HG03066 (cell line): Measurements from ENCODE around the gene CDS2.
"Not testable (repeated sequence)": the region's sequence is repeated elsewhere in the genome, so short reads cannot be mapped to it uniquely, and the experiment has no call there.

ENCODE experiments used
- ATAC-seq: cut with Tn5 transposase; IDR thresholded peaks from one replicate; pipeline ENCODE4 v1.9.1; 2021; ENCODE audit warnings: low read depth; ENCODE audit not compliant: unreplicated experiment

The CDS2 gene

DNA sequence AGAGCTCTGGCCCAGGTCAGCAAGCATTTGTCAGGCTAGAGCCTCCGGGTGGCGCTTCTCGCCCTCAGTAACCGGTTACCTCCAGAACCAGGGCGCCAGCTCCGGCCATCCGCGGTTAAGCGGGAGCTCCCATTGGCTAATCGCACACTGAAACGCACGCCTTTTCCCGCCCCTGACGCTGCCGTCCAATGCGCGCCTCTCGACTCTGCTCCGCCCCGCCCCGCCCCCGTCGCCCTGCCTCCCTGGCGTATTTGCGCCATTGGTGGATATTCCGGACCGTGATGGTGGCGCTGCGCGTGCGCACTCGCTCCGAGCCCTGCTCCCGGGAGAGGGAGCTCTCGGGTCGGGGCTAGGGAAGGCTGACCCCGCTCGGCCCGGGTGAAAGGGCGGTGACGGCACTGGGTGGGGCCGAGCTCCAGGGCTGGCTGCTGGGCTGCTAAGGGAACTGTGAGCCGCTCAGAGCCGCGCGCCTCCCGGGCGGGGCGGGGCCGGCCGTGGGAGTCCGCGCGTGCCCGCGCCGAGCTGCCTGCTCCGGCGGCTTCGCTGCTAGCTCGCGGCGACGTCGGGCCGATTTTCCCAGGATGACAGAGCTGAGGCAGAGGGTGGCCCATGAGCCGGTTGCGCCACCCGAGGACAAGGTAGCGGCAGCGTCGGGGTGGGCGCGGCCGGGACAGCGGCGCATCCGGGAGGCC, at the start of gene CDS2:
TSS of gene CDS2 (plus strand) at position 497 of the 692 bp plus-strand sequence. CDS start at position 582, 85 bp downstream.
- peak; percentile 92 for ATAC-seq

GRCh38 chr20:5077761-5078387, 48.9 kb upstream of the CDS2 start:
- no peak for ATAC-seq

DNA sequence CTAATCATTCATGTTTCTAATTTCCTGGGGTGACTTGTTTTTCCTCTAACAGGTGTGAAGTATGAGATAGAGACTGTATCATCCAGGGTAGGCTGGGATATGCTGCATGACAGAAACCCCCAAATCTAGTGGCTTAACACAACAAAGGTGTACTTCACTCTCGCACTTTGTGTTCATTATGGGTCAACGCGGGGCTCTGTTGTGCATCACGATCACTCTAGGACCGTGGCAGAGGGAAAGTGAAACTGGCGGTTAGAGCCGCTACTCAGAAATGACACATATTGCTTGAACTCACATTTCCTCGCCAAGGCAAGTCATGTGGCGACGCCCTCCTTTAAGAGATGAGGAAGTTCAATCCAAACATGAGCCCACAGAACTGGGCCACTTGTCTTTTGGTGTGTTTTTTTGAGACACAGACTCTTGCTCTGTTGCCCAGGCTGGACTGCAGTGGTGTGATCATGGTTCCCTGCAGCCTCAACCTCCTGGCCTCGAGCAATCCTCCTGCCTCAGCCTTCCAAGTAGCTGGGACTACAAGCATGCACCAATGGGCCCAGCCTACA, 48.3 kb upstream of the CDS2 start:
- peak; percentile 97 for ATAC-seq

DNA sequence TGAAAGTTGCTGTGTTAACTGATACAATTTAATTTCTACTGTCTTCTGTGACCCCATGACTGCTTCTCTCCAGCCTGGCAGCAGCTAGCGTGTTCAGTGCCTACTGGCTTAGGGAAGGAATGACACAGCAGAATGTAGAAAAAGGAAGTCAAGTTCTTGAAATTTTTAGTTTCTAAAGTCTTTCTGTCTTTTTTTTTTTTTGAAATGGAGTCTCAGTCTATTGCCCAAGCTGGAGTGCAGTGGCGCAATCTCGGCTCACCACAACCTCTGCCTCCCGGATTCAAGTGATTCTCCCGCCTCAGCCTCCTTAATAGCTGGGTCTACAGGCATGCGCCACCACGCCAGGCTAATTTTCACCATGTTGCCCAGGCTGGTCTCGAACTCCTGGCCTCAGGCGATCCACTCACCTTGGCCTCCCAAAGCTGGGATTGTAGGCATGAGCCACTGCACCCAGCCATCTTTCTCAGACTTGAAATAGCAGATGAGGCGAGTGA, 46.4 kb upstream of the CDS2 start:
- no peak for ATAC-seq

- no peak for ATAC-seq
These were observed 41.4 kb upstream of the CDS2 start for GRCh38 chr20:5085380-5085779.

DNA sequence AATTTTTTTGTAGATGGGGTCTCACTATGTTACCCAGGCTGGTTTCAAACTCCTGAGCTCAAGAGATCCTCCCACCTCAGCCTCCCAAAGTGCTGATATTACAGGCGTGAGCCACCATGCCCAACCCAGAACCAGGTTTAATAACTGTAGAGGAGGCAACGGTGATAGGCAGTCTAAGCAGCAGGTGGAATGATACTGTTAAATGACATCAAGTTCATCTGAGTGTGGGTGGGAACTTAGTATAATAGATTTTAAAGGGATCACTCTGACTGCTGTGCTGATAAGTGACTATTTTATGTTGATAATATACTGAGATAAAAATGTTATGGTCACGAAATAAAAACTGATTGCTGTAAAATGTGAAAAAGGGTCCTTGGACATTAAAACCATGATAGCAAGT, 38.1 kb upstream of the CDS2 start:
- no peak for ATAC-seq

GRCh38 chr20:5090191-5090590, 36.6 kb upstream of the CDS2 start:
- no peak for ATAC-seq

DNA sequence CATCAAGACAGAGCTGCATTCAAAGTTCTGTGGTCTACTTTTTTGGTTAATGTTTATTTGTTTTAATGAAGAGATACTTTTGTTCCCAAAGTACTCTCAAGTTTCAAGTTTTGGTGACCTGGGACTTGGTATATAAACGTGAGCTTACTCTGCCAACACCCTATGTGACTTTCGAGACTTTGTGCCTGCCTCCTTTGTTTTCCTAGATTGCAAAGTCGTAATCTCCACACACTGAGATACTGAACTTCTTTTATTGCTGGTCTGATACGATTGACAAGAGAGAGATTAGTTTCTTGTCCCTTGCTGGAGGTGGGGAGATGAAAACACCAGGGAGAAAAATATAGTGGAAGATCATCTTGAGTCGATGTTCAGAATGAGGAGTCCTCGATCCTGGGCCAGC, 34.9 kb upstream of the CDS2 start:
- no peak for ATAC-seq

GRCh38 chr20:5092765-5093339, 34.0 kb upstream of the CDS2 start:
- ATAC-seq: no peak

- ATAC-seq: no peak
These were observed 31.4 kb upstream of the CDS2 start for GRCh38 chr20:5095454-5095853.

DNA sequence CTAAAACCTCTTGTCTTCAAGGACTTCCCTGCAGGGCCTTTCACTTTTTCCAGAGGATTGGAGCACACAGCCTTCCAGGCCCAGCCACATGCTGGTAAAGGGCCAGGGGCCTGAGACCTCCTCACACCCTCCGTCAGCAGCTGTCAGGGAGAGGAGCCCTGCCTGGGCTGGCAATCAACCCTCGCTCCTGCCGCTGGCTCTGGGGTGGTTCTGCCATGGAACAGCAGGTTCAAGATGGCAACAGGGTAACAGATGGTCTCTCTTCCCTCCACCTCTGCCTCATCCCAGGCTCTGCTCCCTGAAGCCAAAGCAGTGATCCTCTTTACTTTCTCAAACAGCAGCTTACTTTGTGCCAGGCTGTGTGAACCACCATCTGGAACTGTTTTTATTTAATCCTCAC, 30.9 kb upstream of the CDS2 start:
- ATAC-seq: no peak

- ATAC-seq: no peak
These were observed 30.3 kb upstream of the CDS2 start for GRCh38 chr20:5096463-5096862.

DNA sequence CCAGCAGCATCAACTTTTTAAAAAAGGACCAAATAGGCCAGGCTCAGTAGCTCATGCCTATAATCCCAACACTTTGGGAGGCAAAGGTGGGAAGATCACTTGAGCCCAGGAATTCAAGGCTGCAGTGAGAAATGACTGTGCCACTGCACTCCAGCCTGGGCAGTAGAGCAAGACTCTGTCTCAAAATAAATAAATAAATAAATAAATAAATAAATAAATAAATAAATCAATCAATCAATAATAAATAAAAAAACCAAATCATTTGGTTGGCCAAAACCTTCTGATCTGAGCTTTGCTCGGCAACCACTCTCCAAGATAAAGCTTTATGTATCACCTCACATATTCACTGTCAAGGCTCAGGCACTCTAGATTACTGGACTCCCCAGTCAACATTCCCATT, 27.8 kb upstream of the CDS2 start:
- not testable (repeated sequence) for ATAC-seq

GRCh38 chr20:5099909-5100308, 26.9 kb upstream of the CDS2 start:
- not testable (repeated sequence) for ATAC-seq

DNA sequence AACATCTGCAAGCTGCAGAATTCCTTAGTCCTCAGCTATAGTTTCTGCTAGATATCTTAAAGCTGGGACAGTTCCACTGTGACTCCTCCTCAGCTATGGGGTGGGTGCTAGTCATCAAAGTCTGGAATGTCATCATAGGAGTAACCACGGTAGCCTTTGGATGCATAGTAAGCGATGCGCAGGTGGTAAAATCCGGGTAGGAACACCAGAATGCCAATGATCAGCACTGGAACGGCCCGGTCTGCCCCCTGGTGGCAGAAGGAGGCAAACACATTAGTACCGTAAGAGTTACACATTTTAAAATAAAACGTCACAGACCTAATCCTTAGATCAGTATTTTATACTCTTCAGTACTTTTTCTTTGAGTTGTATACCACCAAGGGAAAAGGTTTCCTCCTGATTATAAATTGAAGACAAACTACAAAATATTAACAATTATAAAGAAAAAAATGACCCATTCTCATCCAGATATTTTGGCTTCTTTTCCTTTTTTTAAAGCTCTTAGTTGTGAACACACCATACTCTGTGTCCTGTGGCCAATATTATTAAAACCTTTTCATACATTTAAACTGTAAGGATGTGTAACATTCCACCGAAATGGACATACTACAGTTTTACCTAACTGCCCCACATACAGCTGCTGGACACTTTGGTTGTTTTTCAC, 26.0 kb upstream of the CDS2 start:
- ATAC-seq: no peak

- no peak for ATAC-seq
These were observed 22.3 kb upstream of the CDS2 start for GRCh38 chr20:5104479-5104878.

DNA sequence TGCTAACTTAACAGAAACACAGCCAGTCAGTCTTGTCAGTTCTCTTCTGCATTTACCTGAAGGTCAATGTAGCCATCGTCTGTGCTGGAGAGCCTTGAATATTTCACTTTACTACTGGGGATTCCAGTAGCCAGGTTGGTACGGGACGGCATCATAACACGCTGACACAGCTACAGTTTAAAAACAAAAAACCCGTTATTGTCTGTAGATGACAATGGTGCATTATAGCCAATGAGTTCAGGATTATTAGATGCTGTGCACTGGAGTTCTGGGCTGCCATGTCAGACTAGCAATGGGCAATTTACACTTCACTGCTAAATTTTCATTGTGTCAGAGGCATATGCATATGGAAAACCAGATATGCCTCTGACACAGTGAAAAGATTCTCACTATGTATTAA, 17.5 kb upstream of the CDS2 start:
- ATAC-seq: no peak

DNA sequence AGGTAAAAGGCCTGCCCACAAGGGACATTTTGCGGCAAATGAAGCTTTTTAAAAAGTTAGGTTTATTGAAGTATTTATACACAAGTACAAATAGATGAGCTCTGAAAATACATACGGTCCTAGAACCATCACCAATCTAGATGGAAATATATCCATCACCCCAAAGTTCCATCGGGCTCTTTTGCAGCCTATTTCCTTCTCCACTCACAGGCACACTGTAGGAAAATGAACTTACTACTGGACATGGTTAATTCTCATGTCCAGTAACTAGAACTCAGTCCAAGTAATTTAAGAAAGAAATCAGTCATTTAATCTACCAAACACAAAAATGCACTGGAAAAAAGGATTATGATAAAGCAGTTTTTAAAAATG, 13.2 kb upstream of the CDS2 start:
- ATAC-seq: no peak

GRCh38 chr20:5114403-5114802, 12.4 kb upstream of the CDS2 start:
- ATAC-seq: no peak

DNA sequence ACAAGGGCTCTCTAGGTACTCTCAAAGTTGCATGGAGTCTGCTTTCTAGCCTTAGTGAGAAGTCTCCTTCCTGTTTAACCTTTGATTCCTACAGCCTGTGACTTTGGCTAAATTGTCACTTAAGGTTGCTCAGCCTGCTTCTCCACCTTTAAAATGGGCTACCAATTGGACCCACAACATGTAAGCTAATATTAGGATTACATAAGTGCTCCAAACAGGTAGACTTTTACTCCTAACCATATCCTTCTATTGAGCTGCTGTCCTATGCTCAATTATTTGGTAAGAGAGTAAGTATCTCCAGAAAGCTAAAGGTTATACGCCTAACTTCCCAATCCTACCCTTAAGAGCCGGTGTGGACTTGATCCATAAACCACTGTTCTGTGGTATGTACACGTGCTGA, 9.9 kb upstream of the CDS2 start:
- ATAC-seq: no peak
